Spleen (tissue), 11 donors: ENCODE data around the gene EPHB3. TPM values are rescaled to one million over a fixed set of nuclear protein-coding genes. Genes with fewer than 3 reads are reported as not detected.

Experiments used
- DNase-seq: peaks from one replicate; pipeline ENCODE4 v3.0.0-alpha.2; 2020
- H3K27ac ChIP-seq, 8 donors: fragments of 200-600 bp; sonication (generic) in 7 of 8; 1 replicate in 4 of 8; 2 replicates in 4 of 8; pipeline versions ENCODE4 v1.5.0 to v1.8.0; 2016 to 2021; ENCODE audit warnings: inconsistent platforms in 4 of 8, mild to moderate bottlenecking in 4 of 8, moderate library complexity in 1 of 8
- H3K27me3 ChIP-seq, 7 donors: fragments of 200-600 bp; sonication (generic) in 6 of 7; replicated peaks in 1 of 7; 1 replicate in 4 of 7; 2 replicates in 3 of 7; pipeline versions ENCODE4 v1.5.0 to v1.8.0; 2016 to 2021; ENCODE audit warnings: inconsistent platforms in 3 of 7, mild to moderate bottlenecking in 1 of 7
- H3K36me3 ChIP-seq, 6 donors: fragments of 200-600 bp; sonication (generic) in 5 of 6; 1 replicate in 4 of 6; 2 replicates in 2 of 6; pipeline versions ENCODE4 v1.5.0 to v1.8.0; 2016 to 2021; ENCODE audit warnings: inconsistent platforms in 2 of 6
- H3K4me1 ChIP-seq, 6 donors: fragments of 200-600 bp; sonication (generic) in 5 of 6; 1 replicate in 3 of 6; 2 replicates in 3 of 6; pipeline versions ENCODE4 v1.5.0 to v1.8.0; 2016 to 2021; ENCODE audit warnings: inconsistent platforms in 3 of 6
- H3K4me3 ChIP-seq, 8 donors: fragments of 200-600 bp; sonication (generic) in 7 of 8; 1 replicate in 4 of 8; 2 replicates in 4 of 8; pipeline versions ENCODE4 v1.5.0 to v1.8.0; 2016 to 2021; ENCODE audit warnings: inconsistent platforms in 4 of 8, mild to moderate bottlenecking in 4 of 8, moderate library complexity in 2 of 8
- H3K9me3 ChIP-seq, 8 donors: fragments of 200-600 bp; sonication (generic) in 7 of 8; 1 replicate in 4 of 8; 2 replicates in 4 of 8; pipeline versions ENCODE4 v1.5.0 to v1.8.0; 2016 to 2021; ENCODE audit warnings: inconsistent platforms in 4 of 8
- CTCF ChIP-seq, 11 experiments: fragments of 200-600 bp in 7 of 11; fragments of 450-650 bp in 4 of 11; sonication (generic) in 4 of 11; IDR thresholded peaks in 8 of 11; conservative IDR thresholded peaks in 3 of 11; 1 replicate in 7 of 11; 2 replicates in 4 of 11; pipeline versions ENCODE4 v1.4.0 to v1.8.0; 2016 to 2021; ENCODE audit warnings: antibody characterized with exemption in 11 of 11, inconsistent platforms in 4 of 11, mild to moderate bottlenecking in 1 of 11
- POLR2A ChIP-seq, 3 donors: fragments of 450-650 bp; IDR thresholded peaks; one replicate each; pipeline ENCODE4 v1.5.1; 2017; ENCODE audit warnings: antibody characterized with exemption in 3 of 3, mild to moderate bottlenecking in 1 of 3
- POLR2AphosphoS5 ChIP-seq, 3 donors: sonication (generic); formaldehyde crosslinking; IDR thresholded peaks; one replicate each; pipeline ENCODE4 v1.5.1; 2017; ENCODE audit warnings: antibody characterized with exemption in 3 of 3
- WGBS, 5 donors: extraction: QIAGEN DNeasy Blood & Tissue Kit in 3 of 5; methylation state at CpG; one replicate each; pipeline versions ENCODE4 v1.1.5 to v1.1.7; 2013 to 2018; 5-methylcytosine and 5-hydroxymethylcytosine counted together
- intact Hi-C: fragments of 100-400 bp; cut with DNase I; formaldehyde crosslinking; loops from one replicate; pipeline ENCODE4 v1.15.0; 2023; ENCODE audit warnings: low total_unique reads
- polyA plus RNA-seq, 3 donors: library from polyadenylated mRNA; stranded (reverse); fragments of 200-250 nt; gene quantifications; one replicate each; pipeline ENCODE4 v1.2.1, GENCODE V29; 2013
- total RNA-seq, 7 donors: library from RNA; depleted of rRNA in 3 of 7; stranded (reverse); fragments of >200 nt in 3 of 7; fragmentation: NEBNext Ultra II Directional in 4 of 7; extraction: Animal tissue kit (Norgen Biotek cat#: 25700) in 4 of 7; gene quantifications; one replicate each; pipeline versions ENCODE4 v1.1.0 to v1.2.1, GENCODE V29; 2016 to 2021
- donor health status: healthy with polysubstance abuse.
- donor health status: DM: no; HTN: no; CAD: no; lungs with moderate emphysema.
- donor health status: DM: no; HTN: no; CAD: no.
- donor health status: Bipolar disorder and iron deficiency.
- donor health status: healthy.
- donor health status: DM: no; HTN: no; CAD: no.
- donor health status: DM: yes; HTN: yes; CAD: no.

The EPHB3 gene
- total and polyA plus RNA-seq, 10 donors, result 0.23 to 2.3 (median 0.88) TPM

GRCh38 chr3:184590795-184591194, 29.2 kb downstream of the EPHB3 start:
- H3K4me3 ChIP-seq, result no peak overlapping the region
- H3K9me3 ChIP-seq, result no peaks in the 10 kb centered on the region
- WGBS, 5 donors, result 18 to 34% (median 22%) methylated on average over 5 to 6 of the region's 6 CpGs
- H3K27me3 ChIP-seq, result no peaks in the 10 kb centered on the region
- no peak for TF ChIP-seq POLR2A (IDR thresholded peaks at IDR 0.05)
- no peak for TF ChIP-seq CTCF (IDR thresholded peaks at IDR 0.05 in 8 of 11, conservative IDR thresholded peaks at IDR 0.05 in 3 of 11)
- TF ChIP-seq POLR2AphosphoS5 (IDR thresholded peaks at IDR 0.05), result no peak
- no peak overlapping the region for H3K27ac ChIP-seq
- no peaks in the 10 kb centered on the region for H3K36me3 ChIP-seq
- peaks cover 0 to 43% (median 7%) of the 10 kb centered on the region in 6 donors for H3K4me1 ChIP-seq
- intact Hi-C loops, result no loop called here
- DNase-seq, result no peak

GRCh38 chr3:184591789-184592188, 30.2 kb downstream of the EPHB3 start:
- H3K4me3 ChIP-seq, result no peak overlapping the region
- no peak for DNase-seq
- H3K27me3 ChIP-seq, result no peaks in the 10 kb centered on the region
- 85 to 99% (median 95%) methylated on average over 6 of the region's 6 CpGs for WGBS, 5 donors
- TF ChIP-seq CTCF (IDR thresholded peaks at IDR 0.05 in 8 of 11, conservative IDR thresholded peaks at IDR 0.05 in 3 of 11) (no peak), POLR2AphosphoS5 (IDR thresholded peaks at IDR 0.05) (no peak), POLR2A (IDR thresholded peaks at IDR 0.05) (no peak)
- no peaks in the 10 kb centered on the region for H3K36me3 ChIP-seq
- intact Hi-C loops, result no loop called here
- H3K4me1 ChIP-seq, result peaks cover 0 to 37% (median 7%) of the 10 kb centered on the region in 6 donors
- H3K27ac ChIP-seq, result no peak overlapping the region
- H3K9me3 ChIP-seq, result no peaks in the 10 kb centered on the region

DNA sequence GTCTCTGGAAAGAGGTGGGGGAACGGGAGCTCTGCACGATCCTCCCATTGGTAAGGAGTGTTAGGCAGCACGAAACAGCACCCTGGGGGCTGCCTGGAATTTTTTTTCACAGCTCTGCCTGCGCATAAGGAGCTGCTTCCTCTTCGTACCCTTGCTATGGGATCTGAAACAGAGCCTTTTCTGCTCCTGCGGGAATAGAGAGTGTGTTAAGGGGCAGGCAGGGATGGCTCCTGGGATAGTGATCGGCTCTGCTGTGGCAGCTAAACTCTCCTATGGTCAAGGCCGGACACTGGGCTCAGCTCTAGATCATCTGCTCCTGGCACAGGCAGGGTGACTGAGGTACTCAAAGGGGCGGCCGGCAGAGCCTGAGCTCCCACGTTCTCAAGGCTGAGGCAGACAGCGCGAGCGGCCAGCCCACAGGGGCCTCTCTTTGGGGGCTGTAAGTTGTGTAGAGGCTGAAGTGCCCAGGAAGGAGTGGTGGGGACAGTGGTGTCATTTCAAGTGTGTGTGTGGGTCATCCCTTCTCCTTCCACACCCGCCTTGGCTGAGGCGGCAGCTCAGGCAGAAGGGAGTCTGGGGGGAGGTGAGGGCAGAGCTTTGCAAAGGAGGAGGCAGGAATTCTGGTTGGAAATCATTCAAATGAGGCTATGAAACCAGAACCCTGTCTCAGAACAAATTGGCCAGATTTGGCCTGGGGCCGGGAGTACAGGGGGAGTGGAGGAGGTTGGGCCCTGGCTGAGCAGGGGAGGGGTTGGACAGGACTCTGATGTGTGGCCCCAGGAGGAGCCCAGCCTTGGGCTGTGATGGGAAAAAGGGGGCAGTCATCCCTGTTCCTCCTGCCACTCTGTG, 31.0 kb downstream of the EPHB3 start:
- H3K9me3 ChIP-seq, result no peaks in the 10 kb centered on the region
- WGBS, 5 donors, result 68 to 94% (median 82%) methylated on average over 13 to 17 of the region's 17 CpGs
- intact Hi-C loops, result no loop called here
- no peaks in the 10 kb centered on the region for H3K27me3 ChIP-seq
- DNase-seq, result no peak
- no peak overlapping the region for H3K4me3 ChIP-seq
- peak overlapping the region in 2 of 8 donors; percentile 11 to 31 for H3K27ac ChIP-seq
- TF ChIP-seq POLR2AphosphoS5 (IDR thresholded peaks at IDR 0.05), result peak in 1 of 3 donors; percentile 16
- TF ChIP-seq POLR2A (IDR thresholded peaks at IDR 0.05), result no peak
- no peaks in the 10 kb centered on the region for H3K36me3 ChIP-seq
- peaks cover 0 to 29% (median 7%) of the 10 kb centered on the region in 6 donors for H3K4me1 ChIP-seq

GRCh38 chr3:184593220-184593927, 31.8 kb downstream of the EPHB3 start:
- intact Hi-C loops, result no loop called here

GRCh38 chr3:184593928-184594303, 32.3 kb downstream of the EPHB3 start:
- H3K27me3 ChIP-seq, result no peaks in the 10 kb centered on the region
- no peaks in the 10 kb centered on the region for H3K36me3 ChIP-seq
- no peaks in the 10 kb centered on the region for H3K9me3 ChIP-seq
- no peak for TF ChIP-seq POLR2A (IDR thresholded peaks at IDR 0.05)
- TF ChIP-seq CTCF (IDR thresholded peaks at IDR 0.05 in 8 of 11, conservative IDR thresholded peaks at IDR 0.05 in 3 of 11), result no peak
- TF ChIP-seq POLR2AphosphoS5 (IDR thresholded peaks at IDR 0.05), result no peak
- no peak overlapping the region for H3K27ac ChIP-seq
- 83 to 93% (median 85%) methylated on average over 10 of the region's 10 CpGs for WGBS, 5 donors
- intact Hi-C loops, result no loop called here
- H3K4me3 ChIP-seq, result no peak overlapping the region
- no peak for DNase-seq
- peaks cover 0 to 28% (median 7%) of the 10 kb centered on the region in 6 donors for H3K4me1 ChIP-seq

More at GRCh38 chr3:184593220-184593927, 31.8 kb downstream of the EPHB3 start:
- peak overlapping the region in 1 of 8 donors; percentile 31 for H3K27ac ChIP-seq
- H3K4me3 ChIP-seq, result no peak overlapping the region
- H3K27me3 ChIP-seq, result no peaks in the 10 kb centered on the region
- 84 to 91% (median 88%) methylated on average over 7 of the region's 7 CpGs for WGBS, 5 donors
- DNase-seq, result peak; percentile 60
- peaks cover 0 to 28% (median 7%) of the 10 kb centered on the region in 6 donors for H3K4me1 ChIP-seq
- TF ChIP-seq POLR2AphosphoS5 (IDR thresholded peaks at IDR 0.05), result no peak
- no peaks in the 10 kb centered on the region for H3K9me3 ChIP-seq
- no peaks in the 10 kb centered on the region for H3K36me3 ChIP-seq
